ENCODE results near the gene EMILIN1. TPM values are rescaled to one million over a fixed set of nuclear protein-coding genes. Genes with fewer than 3 reads are reported as not detected.
"Not testable (repeated sequence)": the region's sequence is repeated elsewhere in the genome, so short reads cannot be mapped to it uniquely, and the experiment has no call there.

The EMILIN1 gene
- polyA plus RNA-seq, 1 donor: 66.7 TPM

DNA sequence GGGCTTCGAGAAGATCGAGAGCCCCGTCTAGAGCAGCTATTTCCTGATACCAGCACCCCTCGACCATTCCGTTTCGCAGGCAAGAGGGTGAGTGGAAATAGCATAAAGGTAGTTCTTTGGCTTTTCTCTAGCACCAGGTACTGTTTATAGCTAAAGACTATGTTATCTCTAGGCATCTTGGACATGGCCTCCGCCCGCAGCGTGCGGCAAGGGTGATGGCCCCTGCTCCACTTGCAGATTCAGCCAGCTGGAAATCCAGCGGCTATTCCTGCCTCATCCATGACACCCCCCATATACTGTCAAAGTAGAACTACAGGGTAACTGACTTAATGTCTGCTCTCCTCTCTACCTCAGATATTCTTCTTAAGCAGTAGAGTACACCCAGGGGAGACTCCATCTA is 23.7 kb upstream of the EMILIN1 start:
- no peak for DNase-seq

DNA sequence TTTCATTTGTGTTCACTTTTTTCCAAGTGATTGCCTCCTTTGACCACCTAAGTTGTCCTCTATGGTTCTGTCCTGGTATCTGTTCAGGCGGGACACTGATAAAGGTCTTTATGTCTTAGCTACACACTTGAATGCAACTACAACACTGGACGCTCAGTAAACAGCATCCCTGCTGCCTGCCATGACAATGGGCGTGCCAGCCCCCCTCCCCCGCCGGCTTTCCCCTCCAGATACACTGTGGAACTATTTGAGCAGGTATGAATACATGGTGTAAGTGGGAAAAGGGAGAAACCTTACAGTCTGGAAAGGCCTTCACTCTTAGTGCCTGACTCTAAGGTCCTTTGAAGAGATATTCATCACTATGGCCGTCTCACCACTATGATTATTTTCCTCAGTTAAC is 21.2 kb upstream of the EMILIN1 start:
- no peak for DNase-seq

DNA sequence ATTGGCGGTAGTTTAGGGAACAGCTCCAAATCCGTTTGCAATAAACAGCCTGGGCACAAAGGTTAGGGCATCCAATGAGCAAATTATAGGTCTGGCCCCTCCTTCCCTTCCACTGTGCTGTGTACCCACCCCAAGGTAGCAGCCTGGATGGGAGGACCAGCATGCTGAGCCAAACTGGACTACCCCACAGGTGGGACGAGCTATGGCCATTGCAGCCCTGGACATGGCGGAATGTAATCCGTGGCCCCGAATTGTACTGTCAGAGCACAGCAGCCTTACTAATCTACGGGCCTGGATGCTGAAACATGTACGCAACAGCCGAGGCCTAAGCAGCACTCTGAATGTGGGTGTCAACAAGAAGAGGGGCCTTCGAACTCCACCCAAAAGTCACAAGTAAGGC is 20.2 kb upstream of the EMILIN1 start:
- no peak for DNase-seq

DNA sequence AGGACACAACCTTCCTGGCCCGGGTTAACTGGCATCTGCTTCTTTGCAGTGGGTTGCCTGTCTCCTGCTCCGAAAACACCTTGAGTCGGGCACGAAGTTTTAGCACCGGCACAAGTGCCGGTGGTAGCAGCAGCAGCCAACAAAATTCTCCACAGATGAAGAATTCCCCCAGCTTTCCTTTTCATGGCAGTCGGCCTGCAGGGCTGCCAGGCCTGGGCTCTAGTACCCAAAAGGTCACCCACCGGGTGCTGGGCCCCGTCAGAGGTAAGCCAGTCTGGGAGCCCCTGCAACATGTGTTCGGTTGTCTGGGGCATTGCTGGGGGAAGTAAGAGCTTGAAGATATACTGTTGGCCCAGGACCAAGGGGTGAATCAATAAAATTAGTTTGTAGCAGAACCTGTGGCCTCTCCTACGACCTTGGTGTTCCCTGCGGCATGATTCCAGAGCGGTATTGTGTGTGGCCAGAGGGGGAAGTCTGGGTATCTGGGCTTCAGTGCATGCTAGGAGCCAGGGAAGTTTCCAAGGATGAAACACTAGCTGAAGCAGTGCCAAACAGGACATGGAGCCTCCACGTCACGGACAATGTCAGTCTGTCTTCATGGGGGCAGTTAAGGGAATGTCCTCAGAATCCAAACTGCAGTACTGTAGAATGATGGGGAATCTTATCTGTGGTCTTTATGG is 19.1 kb upstream of the EMILIN1 start:
- no peak for DNase-seq

DNA sequence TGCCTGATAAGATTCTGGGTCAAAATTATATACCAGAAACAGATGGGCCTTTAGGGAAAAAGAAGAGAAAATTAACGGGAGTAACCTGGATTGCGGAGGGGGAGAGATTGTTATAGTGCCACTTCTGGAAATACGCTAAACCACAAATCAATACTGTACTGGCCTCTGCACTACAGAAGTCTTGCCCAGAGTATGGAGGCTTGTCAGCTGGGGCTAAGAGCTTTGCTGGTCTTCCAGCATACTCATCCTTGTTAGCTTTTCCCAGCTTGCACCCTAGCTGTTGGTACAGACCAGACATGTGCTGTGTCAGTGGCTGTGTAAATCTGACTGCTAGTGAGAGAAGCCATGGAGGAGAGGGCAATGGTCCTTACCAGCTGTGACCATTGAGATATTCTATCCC is 18.1 kb upstream of the EMILIN1 start:
- DNase-seq: no peak

DNA sequence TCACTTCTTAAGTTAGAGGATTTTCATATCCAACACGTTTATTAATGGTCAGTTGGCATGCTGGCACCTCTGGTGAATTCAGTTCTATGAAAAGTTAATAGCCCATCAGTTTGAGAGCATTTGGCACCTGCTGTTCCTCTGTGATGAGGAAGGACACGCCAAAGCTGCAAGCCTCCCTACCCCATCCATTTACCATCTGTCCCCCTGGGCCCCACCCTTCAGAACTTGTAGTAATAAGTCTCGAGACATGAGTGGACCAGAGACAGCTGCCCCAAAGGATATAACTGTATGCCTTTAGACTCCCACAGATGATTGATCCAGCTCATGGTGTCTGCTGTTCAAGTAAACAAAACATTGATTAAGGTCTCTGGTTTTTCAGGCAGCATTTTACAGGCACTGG is 13.3 kb upstream of the EMILIN1 start:
- no peak for DNase-seq

DNA sequence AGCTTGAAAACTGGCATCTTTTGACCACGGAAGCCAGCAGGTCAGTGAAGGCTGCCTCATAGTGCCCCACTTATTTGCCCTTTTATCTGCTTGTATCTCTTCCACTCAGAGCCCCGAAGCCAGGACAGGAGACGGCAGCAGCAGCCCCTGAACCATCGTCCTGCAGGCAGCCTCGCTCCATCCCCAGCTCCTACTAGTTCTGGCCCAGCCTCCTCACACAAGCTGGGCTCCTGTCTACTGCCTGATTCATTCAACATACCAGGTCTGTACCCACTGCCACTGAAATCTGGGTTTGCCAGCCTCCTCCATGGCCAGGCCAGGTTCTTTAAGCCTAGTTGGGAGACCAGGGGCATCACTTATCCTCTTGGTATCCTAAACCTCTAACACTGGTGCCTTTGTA is 11.0 kb upstream of the EMILIN1 start:
- DNase-seq: no peak

DNA sequence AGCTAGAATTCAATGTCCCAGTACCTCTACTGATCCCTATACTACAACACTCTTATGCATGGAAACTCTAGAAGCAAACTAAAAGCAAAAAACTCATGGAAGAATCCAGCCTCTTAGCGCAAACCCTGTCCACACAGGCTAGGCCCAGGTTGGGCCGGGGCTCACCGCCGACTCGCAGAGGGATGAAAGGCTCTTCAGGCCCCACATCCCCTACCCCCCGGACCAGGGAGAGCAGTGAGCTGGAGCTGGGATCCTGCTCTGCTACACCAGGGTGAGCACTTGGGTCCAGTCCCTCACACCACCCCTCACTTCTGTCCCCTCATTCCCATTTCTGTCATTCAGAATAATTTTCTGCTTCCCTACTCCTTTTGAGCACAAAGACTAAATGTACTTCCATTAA is 9.0 kb upstream of the EMILIN1 start:
- DNase-seq: no peak

DNA sequence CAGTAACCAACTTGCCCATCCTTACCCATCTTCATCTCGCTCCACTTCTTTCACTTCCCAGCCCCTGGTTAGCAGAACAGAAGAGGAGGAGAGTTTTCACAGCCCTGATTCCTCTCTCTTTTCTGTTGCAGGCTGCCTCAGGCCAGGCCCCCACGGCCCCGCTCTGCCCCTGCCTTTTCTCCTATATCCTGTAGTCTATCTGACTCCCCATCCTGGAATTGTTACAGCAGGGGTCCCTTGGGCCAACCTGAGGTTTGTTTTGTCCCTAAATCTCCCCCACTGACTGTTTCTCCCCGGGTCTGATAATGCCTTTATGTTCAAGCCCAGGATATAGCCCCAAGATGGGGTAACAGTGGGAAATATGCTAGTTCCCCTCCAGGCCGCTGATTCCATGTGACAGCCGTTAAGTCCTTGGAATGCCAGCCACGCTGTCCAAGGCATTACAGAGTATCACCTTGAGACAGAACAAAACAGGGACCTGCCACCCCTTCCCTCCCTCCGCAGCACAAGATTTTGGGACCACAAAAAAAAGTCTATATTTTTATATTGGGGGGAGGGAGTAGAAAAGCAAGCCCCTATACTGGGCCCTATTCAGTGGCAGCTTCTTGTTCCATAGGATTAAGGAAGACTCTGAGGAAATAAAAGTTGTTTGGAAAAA is 8.3 kb upstream of the EMILIN1 start:
- DNase-seq: no peak

DNA sequence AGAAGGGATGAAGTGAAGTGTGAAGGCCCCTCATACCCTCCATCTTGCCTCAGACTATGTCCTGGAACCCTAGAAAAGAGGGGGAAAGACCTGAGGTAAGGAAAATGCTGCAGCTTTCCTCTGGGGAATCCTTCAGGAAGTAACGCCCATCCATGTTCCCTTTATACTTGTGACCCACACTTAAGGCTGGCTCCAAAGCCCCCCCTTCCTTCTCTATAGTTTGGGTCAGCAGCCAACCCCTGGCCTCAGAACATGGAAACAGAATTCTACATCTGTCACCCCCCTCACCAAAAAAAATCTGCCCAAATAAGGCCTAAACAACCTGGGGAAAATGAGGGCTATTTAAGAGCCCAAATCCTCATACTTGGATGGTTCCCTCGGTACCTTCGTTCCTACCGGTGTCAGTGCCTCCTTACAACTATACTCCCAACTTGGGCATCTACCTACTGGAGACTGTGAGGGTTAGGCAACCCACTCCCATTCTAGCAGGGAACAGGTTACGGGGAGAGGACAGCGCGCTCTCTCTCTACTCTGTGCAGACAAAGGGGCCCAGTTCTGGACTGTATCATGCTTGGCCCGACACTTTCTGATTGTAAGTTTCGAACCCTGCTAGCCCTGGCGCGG is 7.7 kb upstream of the EMILIN1 start:
- DNase-seq: no peak

DNA sequence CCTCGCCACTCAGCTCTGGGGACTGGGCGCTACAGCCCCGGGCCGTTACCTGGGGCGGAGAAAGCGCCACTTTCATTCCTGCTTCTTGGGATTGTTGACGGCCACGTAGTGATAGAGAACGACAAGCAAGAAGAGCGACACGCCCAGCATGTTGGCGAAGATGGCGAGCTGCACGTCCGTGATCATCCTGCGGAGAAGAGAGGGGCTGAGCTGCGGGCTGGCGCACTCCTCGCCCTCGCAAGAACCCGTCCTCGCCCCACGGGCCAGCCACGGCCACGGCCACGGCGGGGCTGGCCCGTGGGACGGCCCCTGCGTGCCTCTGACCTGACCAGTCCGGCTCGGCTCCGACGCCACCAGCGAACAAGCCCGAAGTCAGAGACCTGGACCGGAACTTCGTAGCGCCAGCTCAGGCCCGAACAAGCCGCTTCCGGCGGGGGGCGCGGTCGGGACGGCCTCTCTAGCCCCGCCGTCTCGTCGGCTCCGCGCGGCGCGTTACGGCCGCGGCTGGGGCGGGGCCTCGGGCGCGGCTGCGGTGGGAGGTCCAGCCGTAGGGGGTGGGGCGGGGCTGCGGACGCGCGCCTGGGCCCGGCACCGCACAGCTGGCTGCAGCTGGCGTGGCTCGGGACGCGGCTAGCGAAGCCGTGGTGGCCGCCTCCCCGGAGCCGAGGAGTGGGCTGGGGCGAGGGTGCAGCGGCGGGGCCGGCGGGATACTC is 7.0 kb upstream of the EMILIN1 start, which contains the start of gene OST4:
Gene OST4, minus strand, starts transcription at position 378 of the 713 bp plus-strand sequence.
- DNase-seq: peak; percentile 93

DNA sequence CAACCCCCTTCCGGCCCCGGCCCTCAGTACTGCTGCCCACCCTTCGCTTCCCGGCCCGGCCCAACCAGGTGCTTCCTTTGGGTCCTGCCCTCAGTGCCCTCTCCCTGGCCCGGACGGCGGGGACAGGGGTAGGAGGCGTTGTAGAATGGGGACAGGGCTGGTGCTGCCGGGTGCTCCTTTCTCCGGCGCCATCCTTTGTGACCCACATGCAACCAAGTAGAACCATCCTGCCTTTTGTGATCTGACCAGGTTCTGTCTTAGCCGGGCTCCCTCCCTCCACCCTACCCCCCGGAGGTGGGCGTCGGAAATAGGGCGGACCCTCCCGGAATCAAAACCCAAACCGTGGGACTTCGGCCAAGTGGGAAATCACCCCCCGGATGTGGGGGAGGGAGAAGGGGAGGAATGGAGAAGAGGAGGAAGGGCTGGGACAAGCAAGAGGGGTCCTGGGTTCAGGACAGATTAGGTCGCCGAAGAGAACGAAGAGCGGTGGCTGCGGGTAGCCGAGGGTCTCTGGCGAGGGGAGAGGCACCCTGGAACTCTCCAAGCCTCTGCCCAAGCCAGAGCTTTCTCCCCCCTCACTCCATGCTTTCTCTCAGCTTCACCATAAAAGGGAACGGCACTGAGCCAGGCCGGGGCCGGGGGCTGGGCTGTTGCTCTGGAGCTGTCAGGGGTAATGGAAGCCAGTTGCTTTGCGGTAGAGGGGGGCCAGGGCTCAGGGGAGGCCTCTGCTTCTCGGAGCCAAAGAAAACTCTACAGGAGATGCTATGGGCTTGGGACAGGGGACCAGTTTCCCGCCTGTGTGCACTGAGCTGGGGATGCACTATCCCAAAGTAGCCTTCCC is 6.2 kb upstream of the EMILIN1 start:
- peak; percentile 73 for DNase-seq

DNA sequence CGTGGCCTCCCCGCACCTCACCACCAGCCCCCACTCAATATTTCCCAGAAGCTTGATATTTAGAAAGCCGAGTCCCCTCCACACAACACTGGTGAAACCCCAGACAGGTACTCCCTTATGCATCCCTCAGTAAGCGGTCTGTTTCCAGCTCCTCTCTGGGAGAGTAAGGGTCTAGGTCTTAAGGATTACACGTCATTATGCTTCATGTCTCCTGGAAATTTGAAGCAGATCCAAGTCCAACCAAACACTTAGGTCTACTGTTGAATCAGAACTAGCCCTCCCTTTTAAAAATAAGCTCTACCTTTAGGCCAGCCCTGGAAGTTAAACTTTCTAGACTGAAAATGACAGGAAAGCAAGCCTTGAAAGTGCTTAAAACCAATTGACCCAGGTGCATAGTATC is 5.5 kb upstream of the EMILIN1 start:
- no peak for DNase-seq

DNA sequence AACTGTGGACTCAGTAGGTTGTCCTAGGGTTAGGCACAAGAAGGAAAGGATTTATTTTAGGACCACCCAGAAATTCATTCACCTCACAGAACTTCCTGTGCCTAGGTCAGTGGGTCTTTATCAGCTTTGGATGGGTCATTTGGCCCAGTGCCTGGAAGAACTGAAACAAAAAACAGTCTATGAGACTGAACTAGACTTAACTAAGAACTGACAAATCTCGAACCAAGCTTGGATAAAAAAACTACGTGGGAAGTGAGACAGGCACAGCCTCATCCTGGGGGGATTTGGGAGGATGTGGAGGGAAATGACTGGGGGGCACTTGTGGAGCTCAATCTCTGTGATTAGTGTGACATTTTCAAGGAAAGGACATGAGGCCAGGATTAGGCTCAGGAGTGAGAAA is 4.6 kb upstream of the EMILIN1 start:
- DNase-seq: no peak

DNA sequence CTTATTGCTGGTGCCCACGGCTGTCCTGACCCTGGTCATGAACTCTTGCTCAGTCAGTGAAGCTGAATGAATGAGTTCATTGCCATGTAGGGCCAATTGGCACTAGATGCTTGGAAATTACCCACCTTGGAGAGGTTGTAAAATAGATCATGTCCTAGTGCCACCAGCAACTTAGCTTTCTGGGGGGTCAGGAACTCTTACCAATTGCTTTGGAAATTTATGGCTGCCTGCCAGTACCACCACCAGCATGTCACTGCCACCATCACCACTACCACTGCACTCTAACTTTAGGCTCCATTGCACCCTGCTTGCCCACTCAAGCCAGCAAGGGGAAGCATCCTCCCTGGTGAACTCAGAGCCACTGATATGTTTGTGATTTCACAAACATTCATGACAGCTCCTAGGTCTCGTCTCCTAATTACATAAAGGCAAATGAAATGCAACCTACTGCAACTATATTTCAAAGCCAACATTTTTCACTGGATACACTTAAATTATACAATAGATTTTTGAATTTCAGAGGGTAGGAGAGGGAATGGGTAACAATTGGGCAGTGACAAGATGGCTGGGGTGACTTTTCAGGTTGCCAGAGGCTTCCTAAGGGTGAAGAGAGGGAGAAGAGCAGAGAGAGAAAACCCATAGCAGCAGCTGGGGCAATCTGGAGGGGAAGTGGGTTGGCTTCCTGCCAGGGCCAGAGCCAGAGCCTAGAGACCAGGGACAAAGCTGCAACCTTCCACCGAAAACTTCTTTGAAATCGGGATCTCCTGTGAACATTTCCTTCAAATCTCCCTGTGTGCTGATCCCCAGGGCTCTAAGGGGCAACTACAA is 3.5 kb upstream of the EMILIN1 start:
- DNase-seq: no peak

DNA sequence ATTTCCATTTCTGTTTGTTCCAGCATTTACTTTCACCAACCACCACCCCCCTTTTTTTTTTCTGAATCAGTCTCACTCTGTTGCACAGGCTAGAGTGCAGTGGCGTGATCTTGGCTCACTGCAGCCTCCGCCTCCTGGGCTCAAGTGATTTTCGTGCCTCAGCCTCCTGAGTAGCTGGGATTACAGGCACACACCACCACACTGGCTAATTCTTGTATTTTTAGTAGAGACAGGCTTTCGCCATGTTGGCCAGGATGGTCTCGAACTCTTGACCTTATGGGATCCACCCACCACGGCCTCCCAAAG is 2.9 kb upstream of the EMILIN1 start:
- not testable (repeated sequence) for DNase-seq

DNA sequence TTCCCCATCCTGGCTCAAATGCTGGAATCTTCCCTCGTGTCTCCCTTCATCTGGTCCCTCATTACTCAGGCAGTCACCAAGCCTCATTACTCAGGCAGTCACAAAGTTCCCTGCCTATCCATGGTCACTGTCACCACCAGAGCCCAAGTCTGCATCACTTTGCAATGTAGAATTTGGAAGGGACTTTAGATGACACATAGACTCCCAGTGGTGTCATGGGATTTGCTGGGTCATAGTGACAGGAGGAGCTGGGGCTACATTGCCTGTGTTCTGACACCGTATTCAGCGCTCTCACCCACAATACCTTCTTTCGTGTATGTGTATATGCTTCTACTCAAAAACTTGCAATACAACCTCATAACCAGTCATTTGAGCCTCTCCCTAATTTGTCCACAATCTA is 2.1 kb upstream of the EMILIN1 start:
- no peak for DNase-seq

DNA sequence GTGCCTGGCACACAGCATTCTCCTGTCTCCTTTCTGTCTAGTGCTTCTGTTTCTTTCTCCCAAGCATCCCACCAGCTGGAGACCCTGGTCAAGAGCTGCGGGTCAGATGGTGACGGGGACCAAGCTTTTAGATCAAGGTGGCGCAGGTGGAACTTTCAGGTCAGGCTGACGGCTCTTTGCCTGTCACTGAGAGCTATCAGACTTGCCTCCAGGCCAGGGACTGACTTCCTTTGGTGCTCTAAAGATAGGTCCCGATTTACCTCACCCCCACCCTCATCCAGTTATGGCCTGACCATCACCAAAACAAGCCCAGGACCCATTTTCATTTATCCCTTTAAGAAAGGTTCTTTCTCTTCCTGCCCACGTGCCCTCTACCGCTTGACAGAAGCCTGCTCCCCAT is 1.2 kb upstream of the EMILIN1 start:
- DNase-seq: no peak

DNA sequence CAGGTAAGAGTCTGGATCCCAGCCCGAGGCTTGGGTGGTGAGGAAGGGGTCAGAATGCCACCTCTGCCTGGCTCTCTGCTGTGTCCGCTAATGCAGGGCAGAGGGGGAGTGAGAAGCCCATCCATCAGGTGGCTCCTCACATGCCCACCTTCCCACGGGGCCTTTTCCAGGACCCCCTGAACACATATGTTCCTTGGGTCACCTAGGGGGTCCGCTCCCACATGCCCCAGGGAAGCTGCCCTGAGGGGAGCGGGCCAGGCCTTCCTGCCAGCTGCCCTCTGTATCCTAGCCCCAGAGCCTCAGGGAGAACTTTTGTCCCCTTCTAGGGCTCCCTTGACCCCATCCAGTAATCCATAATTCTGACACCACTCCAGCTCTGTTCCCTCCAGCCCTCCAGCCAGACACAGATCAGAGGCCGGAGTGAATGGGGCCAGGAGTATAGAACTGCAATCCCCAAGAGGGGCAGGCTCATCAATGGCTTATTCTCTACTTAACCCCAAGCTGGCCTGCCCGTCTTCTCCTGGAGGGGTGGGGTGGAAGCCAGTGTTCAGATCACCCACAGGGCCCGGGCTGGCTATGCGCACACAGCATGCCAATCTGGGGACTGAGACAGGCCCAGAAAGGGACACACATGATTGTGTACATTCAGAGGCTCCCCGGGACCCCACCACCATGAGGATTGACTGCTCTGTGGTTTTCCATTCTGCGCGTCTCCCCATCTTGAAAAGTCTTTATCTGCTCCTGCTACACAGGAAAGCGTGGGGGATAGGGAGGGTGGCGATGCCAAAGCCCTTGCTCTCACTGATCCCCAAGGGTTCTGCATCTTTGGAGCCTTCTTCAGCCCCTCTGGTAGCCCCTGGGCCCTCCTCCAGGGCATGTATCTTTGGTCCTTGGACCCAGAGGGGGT is 1.1 kb downstream of the EMILIN1 start:
- DNase-seq: no peak

DNA sequence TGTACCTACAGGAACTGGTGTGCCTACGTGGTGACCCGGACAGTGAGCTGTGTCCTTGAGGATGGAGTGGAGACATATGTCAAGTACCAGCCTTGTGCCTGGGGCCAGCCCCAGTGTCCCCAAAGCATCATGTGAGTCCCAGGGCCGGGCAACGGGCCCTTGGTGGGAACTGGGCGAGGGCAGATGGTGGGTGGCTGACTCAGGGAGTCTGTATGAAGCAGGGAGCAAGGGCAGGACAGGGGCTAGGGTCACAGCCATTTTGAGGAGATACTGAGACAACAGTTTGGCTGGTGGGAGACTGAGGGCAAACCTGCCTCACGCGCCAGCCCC is 1.7 kb downstream of the EMILIN1 start:
- no peak for DNase-seq

DNA sequence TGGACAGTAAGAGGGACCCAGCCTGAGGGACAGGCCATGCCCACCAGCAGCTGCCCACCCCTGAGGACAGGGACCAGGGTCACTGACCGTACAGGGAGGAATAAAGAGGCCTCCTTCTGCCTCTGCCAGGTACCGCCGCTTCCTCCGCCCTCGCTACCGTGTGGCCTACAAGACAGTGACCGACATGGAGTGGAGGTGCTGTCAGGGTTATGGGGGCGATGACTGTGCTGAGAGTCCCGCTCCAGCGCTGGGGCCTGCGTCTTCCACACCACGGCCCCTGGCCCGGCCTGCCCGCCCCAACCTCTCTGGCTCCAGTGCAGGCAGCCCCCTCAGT is 2.2 kb downstream of the EMILIN1 start:
- no peak for DNase-seq
